ENCODE data around the gene SBK2. TPM values are rescaled to one million over a fixed set of nuclear protein-coding genes. Genes with fewer than 3 reads are reported as not detected.

The SBK2 gene
- total RNA-seq, 4 donors from 2014 or later: not detected

GRCh38 chr19:55540619-55541018 lies 3.7 kb upstream of the SBK2 start:
- intact Hi-C loops (cut with DNase I; ENCODE audit: low total_unique reads): no loop called here

DNA sequence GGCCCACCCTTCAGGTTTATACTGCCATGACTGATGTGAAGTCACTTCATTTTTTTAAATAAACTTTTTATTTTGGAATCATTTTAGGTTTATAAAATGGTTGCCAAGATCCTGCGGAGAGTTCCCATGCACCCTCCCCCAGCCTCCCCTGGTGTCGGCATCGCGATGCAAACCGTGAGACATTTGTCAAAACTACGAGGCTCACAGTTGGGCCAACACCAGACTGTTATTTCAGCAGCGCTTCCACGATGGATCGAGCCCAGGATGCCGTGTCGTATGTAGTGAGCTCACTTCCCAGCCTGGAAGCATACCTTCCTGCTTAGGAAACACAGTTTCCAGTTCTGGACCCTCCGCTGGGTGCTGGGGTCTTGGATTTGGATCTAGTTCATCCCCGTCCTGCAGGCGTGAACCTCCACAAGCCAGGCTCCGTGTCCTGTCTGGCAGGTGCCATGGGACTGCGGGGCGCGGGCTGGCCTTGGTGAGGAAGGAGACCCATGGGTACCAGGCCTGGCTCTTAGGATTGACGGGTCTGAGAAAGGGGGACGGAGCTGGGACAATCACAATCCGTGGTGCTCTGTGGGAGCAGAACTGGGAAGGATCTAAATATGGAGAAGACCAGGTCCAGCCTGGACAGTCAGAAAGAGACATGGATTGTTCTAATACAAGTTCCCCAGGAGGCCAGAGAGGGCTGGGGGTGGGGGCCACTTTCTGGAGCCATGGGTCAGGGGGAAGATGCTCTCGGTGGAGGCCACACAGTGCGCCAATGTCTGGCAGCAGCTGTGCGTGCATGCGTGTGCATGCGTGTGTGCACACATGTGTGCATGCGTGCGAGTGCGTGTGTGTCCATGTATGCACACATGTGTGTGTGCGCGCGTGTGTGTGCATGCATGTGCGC lies 2.4 kb upstream of the SBK2 start:
- no peaks in the 10 kb centered on the region for H3K27me3 ChIP-seq
- H3K4me3 ChIP-seq: no peak overlapping the region
- no peak for DNase-seq
- H3K4me1 ChIP-seq: no peaks in the 10 kb centered on the region
- intact Hi-C loops (cut with DNase I; ENCODE audit: low total_unique reads): no loop called here
- H3K36me3 ChIP-seq: no peaks in the 10 kb centered on the region
- no peaks in the 10 kb centered on the region for H3K9me3 ChIP-seq
- H3K27ac ChIP-seq: no peak overlapping the region
- TF ChIP-seq POLR2A (IDR thresholded peaks at IDR 0.05): no peak
- TF ChIP-seq, protein P1, sequence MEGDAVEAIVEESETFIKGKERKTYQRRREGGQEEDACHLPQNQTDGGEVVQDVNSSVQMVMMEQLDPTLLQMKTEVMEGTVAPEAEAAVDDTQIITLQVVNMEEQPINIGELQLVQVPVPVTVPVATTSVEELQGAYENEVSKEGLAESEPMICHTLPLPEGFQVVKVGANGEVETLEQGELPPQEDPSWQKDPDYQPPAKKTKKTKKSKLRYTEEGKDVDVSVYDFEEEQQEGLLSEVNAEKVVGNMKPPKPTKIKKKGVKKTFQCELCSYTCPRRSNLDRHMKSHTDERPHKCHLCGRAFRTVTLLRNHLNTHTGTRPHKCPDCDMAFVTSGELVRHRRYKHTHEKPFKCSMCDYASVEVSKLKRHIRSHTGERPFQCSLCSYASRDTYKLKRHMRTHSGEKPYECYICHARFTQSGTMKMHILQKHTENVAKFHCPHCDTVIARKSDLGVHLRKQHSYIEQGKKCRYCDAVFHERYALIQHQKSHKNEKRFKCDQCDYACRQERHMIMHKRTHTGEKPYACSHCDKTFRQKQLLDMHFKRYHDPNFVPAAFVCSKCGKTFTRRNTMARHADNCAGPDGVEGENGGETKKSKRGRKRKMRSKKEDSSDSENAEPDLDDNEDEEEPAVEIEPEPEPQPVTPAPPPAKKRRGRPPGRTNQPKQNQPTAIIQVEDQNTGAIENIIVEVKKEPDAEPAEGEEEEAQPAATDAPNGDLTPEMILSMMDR (IDR thresholded peaks at IDR 0.05): no peak

More at GRCh38 chr19:55540619-55541018, 3.7 kb upstream of the SBK2 start:
- Histone ChIP-seq H3K9me3 (no peaks in the 10 kb centered on the region), H3K27ac (no peak overlapping the region), H3K27me3 (no peaks in the 10 kb centered on the region), H3K4me3 (no peak overlapping the region), H3K4me1 (no peaks in the 10 kb centered on the region), H3K36me3 (no peaks in the 10 kb centered on the region)
- no peak for DNase-seq
- TF ChIP-seq, protein P1 (IDR thresholded peaks at IDR 0.05): no peak
- no peak for TF ChIP-seq POLR2A (IDR thresholded peaks at IDR 0.05)

DNA sequence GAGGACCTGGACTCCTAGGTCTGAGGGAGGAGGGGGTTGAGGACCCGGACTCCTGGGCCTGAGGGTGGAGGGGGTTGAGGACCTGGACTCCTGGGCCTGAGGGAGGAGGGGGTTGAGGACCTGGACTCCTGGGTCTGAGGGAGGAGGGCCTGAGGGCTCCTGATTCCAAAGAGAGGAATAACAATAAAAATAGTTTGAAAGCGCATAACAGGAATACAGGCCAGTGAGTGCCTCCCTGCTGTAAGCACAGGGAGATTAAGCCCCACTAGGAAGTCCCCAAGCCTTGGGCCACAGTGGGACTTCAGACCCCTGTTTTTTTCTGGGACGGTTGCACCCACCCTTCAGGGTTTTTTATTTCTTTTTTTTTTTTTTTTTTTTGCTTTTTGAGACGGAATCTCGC lies 1.2 kb upstream of the SBK2 start:
- H3K9me3 ChIP-seq: no peaks in the 10 kb centered on the region
- H3K27ac ChIP-seq: no peak overlapping the region
- H3K27me3 ChIP-seq: no peaks in the 10 kb centered on the region
- H3K36me3 ChIP-seq: no peaks in the 10 kb centered on the region
- intact Hi-C loops (cut with DNase I; ENCODE audit: low total_unique reads): no loop called here
- DNase-seq: no peak
- H3K4me3 ChIP-seq: no peak overlapping the region
- no peak for TF ChIP-seq POLR2A (IDR thresholded peaks at IDR 0.05)
- H3K4me1 ChIP-seq: no peaks in the 10 kb centered on the region

DNA sequence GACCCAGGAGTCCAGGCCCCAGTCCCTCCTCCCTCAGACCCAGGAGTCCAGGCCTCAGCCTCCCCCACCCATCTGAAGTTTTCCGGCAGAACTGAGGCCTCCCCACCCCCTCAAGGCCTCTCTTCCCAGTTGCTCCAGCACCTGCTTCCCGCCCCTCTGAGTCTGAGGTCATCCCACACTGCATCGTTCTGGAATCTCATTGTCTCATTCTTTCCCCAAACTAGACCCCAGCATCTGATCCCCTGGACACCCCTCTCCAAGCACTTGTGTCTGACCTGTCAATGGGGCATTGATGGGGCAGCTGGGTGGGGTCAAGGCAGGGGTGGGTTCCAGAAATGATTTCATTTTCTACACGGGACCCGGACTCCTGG lies 793 bp upstream of the SBK2 start:
- Histone ChIP-seq H3K36me3 (no peaks in the 10 kb centered on the region), H3K4me3 (no peak overlapping the region), H3K27me3 (no peaks in the 10 kb centered on the region), H3K4me1 (no peaks in the 10 kb centered on the region), H3K27ac (no peak overlapping the region), H3K9me3 (no peaks in the 10 kb centered on the region)
- no peak for DNase-seq
- intact Hi-C loops (cut with DNase I; ENCODE audit: low total_unique reads): no loop called here
- TF ChIP-seq, protein P1 (IDR thresholded peaks at IDR 0.05): no peak

GRCh38 chr19:55536366-55536765 lies 567 bp downstream of the SBK2 start:
- no peak for DNase-seq

More at GRCh38 chr19:55536366-55536765, 567 bp downstream of the SBK2 start:
- Histone ChIP-seq H3K27me3 (no peaks in the 10 kb centered on the region), H3K4me1 (no peaks in the 10 kb centered on the region), H3K27ac (no peak overlapping the region), H3K36me3 (no peaks in the 10 kb centered on the region), H3K9me3 (no peaks in the 10 kb centered on the region), H3K4me3 (no peak overlapping the region)
- intact Hi-C loops (cut with DNase I; ENCODE audit: low total_unique reads): no loop called here
- TF ChIP-seq POLR2A (IDR thresholded peaks at IDR 0.05): no peak
- TF ChIP-seq, protein P1 (IDR thresholded peaks at IDR 0.05): no peak

Measured in uterus (tissue), 4 donors.